ENCODE results near the gene XRCC3. TPM values are rescaled to one million over a fixed set of nuclear protein-coding genes. Genes with fewer than 3 reads are reported as not detected.

Gene XRCC3
- total and polyA plus RNA-seq, 3 donors from 2014 or later: 16.6 to 41.1 (median 40.3) TPM

GRCh38 chr14:103731481-103731880, 16.2 kb upstream of the XRCC3 start:
- H3K27me3 ChIP-seq: no peaks in the 10 kb centered on the region
- H3K9me3 ChIP-seq: no peaks in the 10 kb centered on the region
- H3K36me3 ChIP-seq (ENCODE audit: low read depth, missing control alignments): no peaks in the 10 kb centered on the region
- H3K4me3 ChIP-seq: no peak overlapping the region
- no peak overlapping the region for H3K27ac ChIP-seq
- H3K4me1 ChIP-seq: peaks cover 40% of the 10 kb centered on the region
- 90 to 95% methylated on average over 11 to 15 of the region's 15 CpGs for WGBS, 2 donors
- no peak for TF ChIP-seq CTCF (IDR thresholded peaks at IDR 0.05)
- TF ChIP-seq POLR2A (IDR thresholded peaks at IDR 0.05): no peak
- intact Hi-C loops (cut with DNase I; ENCODE audit: low total_unique reads): no loop called here
- no peak for DNase-seq

- no peaks in the 10 kb centered on the region for H3K27me3 ChIP-seq
- peak overlapping the region in 1 of 2 donors; percentile 36 for H3K27ac ChIP-seq
- H3K9me3 ChIP-seq: no peaks in the 10 kb centered on the region
- intact Hi-C loops (cut with DNase I; ENCODE audit: low total_unique reads): no loop called here
- H3K36me3 ChIP-seq (ENCODE audit: low read depth, missing control alignments): no peaks in the 10 kb centered on the region
- 65 to 71% methylated on average over 4 to 15 of the region's 15 CpGs for WGBS, 2 donors
- peak; percentile 94 for DNase-seq
- no peak overlapping the region for H3K4me3 ChIP-seq
- TF ChIP-seq POLR2A (IDR thresholded peaks at IDR 0.05) (no peak), CTCF (IDR thresholded peaks at IDR 0.05) (peak in 2 of 3 experiments; percentile 5 to 12)
- peaks cover 39% of the 10 kb centered on the region for H3K4me1 ChIP-seq
Observed at GRCh38 chr14:103730490-103731035, 15.3 kb upstream of the XRCC3 start.

- H3K27ac ChIP-seq: peak overlapping the region in 1 of 2 donors; percentile 36
- H3K27me3 ChIP-seq: no peaks in the 10 kb centered on the region
- no peak for TF ChIP-seq POLR2A (IDR thresholded peaks at IDR 0.05)
- no peak for TF ChIP-seq CTCF (IDR thresholded peaks at IDR 0.05)
- H3K9me3 ChIP-seq: no peaks in the 10 kb centered on the region
- no peak overlapping the region for H3K4me3 ChIP-seq
- H3K4me1 ChIP-seq: peaks cover 39% of the 10 kb centered on the region
- H3K36me3 ChIP-seq (ENCODE audit: low read depth, missing control alignments): no peaks in the 10 kb centered on the region
- intact Hi-C loops (cut with DNase I; ENCODE audit: low total_unique reads): no loop called here
- 68 to 70% methylated on average over 22 to 24 of the region's 24 CpGs for WGBS, 2 donors
- DNase-seq: no peak
Observed at GRCh38 chr14:103729496-103730448, 14.5 kb upstream of the XRCC3 start.

GRCh38 chr14:103728721-103729120, 13.5 kb upstream of the XRCC3 start:
- no peak for DNase-seq
- 68 to 73% methylated on average over 12 of the region's 12 CpGs for WGBS, 2 donors
- Histone ChIP-seq H3K36me3 (ENCODE audit: low read depth, missing control alignments) (no peaks in the 10 kb centered on the region), H3K27me3 (no peaks in the 10 kb centered on the region), H3K4me1 (peaks cover 46% of the 10 kb centered on the region), H3K9me3 (no peaks in the 10 kb centered on the region), H3K4me3 (no peak overlapping the region), H3K27ac (no peak overlapping the region)
- intact Hi-C loops (cut with DNase I; ENCODE audit: low total_unique reads): no loop called here
- TF ChIP-seq POLR2A (IDR thresholded peaks at IDR 0.05): no peak
- no peak for TF ChIP-seq CTCF (IDR thresholded peaks at IDR 0.05)

Measured in testis (tissue), 3 donors.